Astrocyte (in vitro differentiated cells and primary cell): ENCODE results near the gene MRPS12.

Source experiments
- CTCF ChIP-seq: IDR thresholded peaks from 2 replicates; pipeline ENCODE4 v1.5.1; 2011; ENCODE audit warnings: low read depth, mild to moderate bottlenecking, inconsistent platforms, low read length, moderate library complexity; ENCODE audit not compliant: insufficient read depth
- EZH2 ChIP-seq: IDR thresholded peaks from 2 replicates; pipeline ENCODE4 v1.6.1; 2012; ENCODE audit warnings: mild to moderate bottlenecking, low read length, inconsistent platforms; ENCODE audit not compliant: insufficient read depth

DNA sequence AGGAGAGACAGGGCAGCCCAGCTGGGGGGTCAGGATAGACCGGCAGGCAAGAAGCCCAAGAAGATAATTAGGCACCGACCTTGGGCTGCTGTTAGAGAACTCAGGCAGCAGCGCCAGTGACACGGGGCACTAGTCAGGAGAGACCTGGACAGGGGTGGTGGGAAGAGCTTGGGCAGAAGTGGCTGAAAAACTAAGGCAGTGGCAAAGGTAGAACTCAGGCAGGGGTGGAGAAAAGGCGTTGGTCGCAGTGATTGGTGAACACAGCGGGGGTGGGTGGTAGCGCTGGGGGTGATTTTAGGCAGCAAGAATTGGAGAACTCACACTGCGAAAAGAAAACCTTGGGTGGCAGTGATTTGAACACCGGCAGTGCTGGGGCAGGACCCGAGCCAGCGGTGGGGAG lies 23.1 kb upstream of the MRPS12 start:
- TF ChIP-seq CTCF = no peak
- TF ChIP-seq EZH2 = no peak
